ENCODE measurements around the gene S100P. TPM values are rescaled to one million over a fixed set of nuclear protein-coding genes. Genes with fewer than 3 reads are reported as not detected.
"Not testable (repeated sequence)": the region's sequence is repeated elsewhere in the genome, so short reads cannot be mapped to it uniquely, and the experiment has no call there.

Gene S100P
- total RNA-seq, 1 donor from 2014 or later = 0.07 TPM

GRCh38 chr4:6721121-6721520, 27.4 kb downstream of the S100P start:
- DNase-seq (ENCODE audit: low read depth, low spot score) = no peak

DNA sequence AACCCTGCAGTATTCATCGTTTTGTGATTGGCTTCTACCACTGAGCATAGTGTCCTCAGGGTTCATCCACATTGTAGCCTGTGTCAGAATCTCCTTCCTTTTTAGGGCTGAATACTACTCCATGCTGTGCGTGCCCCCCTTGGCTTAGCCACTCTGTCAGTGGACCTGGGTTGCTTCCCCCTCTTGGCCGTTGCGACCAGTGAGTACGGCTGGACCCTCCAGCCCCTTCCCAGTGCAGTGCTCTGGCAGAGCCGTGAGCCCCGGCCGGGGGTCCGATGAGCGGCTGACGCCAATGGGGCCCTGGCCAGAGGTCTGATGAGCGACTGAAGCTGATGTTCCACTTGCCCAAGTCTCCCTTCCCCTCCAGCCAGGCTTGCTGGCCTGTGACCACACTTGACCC, 29.2 kb downstream of the S100P start:
- no peak for DNase-seq (ENCODE audit: low read depth, low spot score)

DNA sequence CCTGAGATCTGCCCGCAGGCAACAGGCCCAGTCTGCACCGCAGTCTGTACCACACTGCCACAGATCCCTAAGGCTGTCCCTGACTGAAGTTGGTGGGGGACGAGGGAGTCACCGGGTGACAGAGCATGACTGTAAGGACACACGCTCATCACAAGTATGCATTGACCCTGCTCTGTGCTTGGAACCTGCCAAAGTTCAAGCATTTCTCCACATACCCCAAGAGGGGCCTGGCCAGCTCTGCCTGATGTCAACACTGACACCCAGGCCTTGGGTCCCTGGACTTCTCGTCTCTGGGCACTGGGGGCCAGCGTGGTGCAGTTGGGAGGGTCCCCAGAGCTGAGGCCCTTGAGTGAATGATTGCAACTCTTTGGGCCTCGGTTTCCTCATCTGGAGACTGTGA, 30.2 kb downstream of the S100P start:
- no peak for DNase-seq (ENCODE audit: low read depth, low spot score)

- no peak for DNase-seq (ENCODE audit: low read depth, low spot score)
Observed at GRCh38 chr4:6724421-6725111, 30.9 kb downstream of the S100P start.

DNA sequence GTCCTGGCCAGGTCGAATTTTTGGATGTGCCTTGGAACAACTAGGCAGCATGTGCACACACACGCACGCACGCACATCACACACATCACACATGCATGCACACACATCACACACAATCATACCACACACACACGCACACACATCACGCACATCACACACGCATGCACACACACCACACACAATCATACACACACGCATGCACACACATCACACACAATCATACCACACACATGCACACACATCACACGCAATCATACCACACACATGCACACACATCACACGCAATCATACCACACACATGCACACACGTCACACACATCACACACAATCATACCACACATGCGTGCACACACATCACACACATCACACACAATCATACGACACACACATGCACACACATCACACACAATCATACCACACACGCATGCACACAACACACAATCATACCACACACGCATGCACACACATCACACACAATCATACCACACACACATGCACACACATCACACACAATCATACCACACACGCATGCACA, 31.8 kb downstream of the S100P start:
- DNase-seq (ENCODE audit: low read depth, low spot score) = not testable (repeated sequence)

GRCh38 chr4:6727081-6727942, 33.6 kb downstream of the S100P start:
- DNase-seq (ENCODE audit: low read depth, low spot score) = no peak

DNA sequence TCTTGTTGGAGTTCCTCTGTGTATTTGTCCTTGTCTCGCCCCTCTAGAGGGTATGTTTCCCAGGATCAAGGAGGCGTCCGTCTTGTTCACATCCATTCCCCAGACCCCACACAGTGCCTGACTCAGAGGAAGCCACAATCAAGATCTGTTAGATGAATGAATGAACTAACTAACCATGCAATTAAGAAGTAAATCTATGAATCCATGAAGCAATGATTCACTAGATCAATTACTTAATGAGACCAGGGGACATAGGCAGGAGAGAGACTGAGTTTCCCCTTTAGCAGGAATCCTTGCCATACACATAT, 34.2 kb downstream of the S100P start:
- DNase-seq (ENCODE audit: low read depth, low spot score) = no peak

- no peak for DNase-seq (ENCODE audit: low read depth, low spot score)
Observed at GRCh38 chr4:6728320-6729029, 34.8 kb downstream of the S100P start.

DNA sequence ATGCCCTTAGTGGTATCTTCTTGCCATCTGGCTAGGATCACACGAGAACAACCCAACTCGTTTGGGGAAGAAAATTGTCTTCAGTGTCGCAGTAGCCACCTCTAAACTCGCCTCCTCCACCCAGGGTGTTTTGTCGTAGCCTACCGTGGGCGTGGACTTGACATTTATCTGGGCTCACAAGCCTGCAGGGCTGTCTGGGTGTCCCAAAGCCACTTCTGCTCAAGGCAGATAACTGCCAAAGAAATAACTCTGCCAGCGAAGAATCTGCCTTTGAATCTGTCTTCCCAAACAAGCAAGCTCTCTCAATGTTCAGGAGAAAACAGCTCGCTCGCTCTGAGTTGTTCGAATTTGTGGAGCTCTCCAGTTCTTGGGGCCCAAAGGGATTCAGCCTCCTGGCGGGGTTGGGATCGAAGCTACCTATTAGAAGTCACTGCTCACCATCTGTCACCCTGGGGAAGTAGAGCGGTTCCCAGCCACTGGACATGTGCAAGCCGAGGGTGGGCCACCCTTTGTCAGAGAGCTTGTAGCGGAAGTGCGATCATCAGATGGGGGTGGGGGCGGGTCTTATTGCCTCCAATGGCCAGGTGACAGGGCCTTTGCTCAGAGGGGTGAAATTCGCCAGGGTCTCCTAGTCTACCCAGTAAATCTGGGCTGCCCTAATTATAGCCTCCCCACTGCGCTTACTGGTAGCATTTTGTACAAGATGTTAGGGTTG, 37.1 kb downstream of the S100P start:
- DNase-seq (ENCODE audit: low read depth, low spot score) = no peak

DNA sequence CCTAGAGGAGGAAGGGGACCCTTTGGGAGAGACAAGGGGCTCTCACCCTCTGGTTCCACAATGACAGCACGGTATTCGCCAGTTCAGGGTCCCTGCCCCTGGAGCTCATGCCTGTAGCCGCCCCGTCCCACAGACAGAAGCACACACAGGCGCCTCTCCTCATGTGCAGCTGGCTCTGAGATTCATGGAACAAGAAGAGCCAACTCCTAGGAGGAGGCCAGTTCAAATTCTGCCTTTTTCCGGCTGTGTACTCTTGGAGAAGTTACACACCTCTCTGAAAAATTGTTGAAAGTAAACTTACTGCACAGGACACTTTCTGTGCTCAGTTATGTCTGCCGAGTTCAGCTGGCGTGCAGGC, 37.6 kb downstream of the S100P start:
- DNase-seq (ENCODE audit: low read depth, low spot score) = no peak

DNA sequence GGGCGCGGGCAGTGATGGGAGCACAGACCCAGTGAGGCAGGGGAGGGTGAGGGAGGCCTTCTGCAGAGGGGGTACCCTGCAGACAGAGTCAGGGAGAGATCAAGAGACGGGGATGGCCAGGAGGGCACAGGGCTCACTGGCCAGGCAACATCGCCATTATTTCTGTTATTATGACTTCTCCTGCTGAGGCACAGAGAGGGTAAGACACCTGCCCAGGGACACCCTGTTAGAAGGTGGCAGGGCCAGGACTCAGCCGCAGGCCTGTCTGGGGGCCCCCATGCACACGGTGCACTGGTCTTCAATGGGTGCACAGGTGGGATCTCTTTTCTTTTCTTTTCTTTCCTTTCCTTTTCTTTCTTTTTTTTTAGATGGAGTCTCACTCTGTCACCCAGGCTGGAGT, 38.1 kb downstream of the S100P start:
- DNase-seq (ENCODE audit: low read depth, low spot score) = no peak

DNA sequence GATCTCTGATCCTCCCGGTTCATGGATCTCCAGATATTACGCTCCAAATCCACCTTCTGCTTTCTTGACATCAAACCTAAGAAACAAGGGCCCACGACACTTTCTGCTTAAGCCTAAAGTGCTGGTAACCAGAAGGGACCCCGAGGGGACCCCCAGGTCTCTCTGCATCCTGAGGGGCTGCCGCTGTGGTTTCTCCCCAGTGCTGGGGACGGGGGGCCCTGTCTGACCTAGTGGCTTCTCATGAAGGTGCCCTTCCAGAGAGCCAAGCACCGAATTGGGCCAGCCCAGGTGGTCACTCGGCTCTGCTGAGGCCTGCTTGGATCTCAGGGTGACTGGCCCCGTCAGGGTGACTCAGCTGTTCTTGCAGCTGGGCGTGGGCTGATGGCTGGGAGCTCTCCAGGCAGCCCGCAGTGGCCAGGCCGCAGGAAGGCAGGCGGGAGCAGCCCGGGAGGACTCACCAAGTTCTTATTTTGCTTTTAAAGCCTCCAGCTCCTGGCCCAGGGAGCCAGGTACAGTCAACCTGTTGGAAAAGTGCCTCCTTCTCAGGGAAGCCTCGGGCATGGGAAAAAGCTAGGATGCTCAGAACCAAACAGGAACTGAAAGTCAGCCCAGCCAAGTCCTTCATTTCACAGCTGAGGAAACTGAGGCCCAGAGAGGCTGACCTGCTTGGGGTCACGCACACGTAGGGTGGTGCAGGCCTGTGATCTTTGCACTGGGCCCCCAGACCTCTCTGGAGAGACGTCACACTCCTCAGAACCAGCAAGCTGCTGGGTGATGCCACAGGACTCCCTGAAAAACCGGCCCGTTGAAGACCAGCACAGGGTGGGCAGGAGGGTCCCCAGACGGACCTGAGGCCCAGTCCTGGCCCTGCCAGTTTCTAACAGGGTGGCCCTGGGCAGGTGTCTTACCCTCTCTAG, 39.0 kb downstream of the S100P start:
- peak; percentile 29 for DNase-seq (ENCODE audit: low read depth, low spot score)

DNA sequence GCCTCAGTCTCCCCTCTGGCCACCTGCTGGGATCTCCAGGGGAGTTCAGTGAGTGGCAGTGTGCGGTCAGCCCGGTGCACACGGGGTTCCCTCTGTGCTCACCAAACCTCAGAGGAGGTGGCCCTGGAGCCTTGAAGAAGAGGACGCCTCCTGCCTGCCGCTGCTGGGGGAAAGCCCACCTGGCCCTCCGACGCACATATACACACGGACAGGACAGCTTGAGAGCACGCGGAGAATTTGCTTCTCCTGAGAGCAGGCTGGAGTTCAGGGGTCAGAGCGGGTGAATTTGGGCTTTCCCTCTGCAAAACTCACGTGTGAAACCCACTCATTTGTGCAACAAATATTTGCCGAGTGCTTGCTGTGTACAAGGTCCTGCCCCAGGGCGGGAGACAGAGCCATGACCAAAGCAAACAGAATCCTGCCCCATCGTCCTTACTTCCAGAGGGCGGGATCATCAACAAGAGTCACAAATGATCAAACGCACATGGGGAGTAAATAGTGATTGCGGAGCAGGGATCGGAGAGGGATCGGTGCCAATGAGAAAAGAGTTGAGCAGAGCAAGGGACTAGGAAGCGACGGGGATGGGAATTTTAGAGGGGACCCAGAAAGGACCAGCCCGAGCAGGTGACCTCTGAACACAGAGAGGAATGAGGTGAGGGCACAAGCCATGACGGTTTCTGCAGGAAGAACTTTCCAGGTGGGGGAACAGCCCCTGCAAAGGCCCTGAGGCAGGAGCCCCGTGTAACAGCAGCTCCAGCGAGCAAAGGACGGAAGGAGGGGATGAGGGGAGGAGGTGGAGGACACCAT, 39.9 kb downstream of the S100P start:
- DNase-seq (ENCODE audit: low read depth, low spot score) = no peak

DNA sequence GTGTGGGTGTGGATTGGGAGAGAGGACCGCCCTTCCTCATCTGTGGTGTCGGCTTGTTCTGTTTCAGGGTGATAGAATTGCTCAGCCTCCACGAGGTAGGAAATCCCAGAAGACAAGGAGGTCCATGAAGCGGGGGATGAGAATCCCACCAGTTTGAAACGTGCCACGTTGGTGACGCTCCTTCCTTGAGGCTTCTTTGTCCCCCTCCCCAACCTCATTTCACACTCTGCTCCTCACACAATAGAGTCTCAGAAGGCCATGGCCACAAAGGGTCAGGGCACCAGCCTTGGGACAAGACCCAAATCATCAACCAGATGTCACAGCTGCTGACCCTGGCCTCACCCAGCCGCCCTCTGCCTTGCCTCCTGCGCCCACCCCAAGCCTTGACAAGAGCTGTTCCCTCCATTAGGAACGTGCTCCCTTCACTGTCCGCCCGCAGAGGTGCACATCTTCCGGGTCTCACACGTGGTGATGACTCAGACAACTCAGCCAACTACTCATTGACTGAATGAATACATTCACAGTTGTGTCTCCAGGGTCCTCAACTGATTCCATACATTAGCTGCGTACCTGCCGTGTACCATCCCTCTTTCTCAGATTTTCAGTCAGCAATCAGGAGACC, 40.6 kb downstream of the S100P start:
- no peak for DNase-seq (ENCODE audit: low read depth, low spot score)

DNA sequence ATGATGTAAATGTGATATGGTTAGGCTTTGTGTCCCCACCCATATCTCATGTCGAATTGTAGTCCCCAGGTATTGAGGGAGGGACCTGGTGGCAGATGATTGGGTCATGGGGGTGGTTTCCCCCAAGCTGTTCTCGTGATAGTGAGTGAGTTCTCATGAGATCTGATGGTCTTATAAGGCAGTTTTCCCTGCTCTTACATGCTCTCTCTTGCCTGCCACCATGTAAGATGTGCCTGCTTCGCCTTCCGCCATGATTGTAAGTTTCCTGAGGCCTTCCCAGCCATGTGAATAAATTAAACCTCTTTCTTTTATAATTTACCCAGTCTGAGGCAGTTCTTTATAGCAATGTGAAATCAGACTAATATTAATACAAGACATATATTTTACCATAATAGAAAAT, 46.2 kb downstream of the S100P start:
- no peak for DNase-seq (ENCODE audit: low read depth, low spot score)

- no peak for DNase-seq (ENCODE audit: low read depth, low spot score)
Observed at GRCh38 chr4:6740347-6740746, 46.7 kb downstream of the S100P start.

DNA sequence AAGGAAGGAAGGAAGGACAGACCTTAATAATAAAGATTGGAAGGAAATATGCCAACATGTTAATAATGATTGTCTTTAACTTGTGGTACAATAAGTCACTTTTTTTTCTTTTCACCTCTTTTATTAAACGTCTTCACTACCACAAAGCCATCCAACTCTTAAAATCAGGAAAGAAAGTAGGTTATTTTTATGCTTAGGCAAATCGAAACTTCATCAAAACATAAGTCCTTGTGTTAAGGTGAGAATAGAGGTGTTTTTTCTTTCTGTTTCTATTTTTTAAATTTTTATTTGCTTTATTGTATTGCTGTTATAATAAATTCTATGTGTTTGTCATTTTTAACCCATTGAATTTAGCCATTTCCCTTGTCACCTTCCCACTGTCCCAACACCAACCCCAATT, 48.8 kb downstream of the S100P start:
- DNase-seq (ENCODE audit: low read depth, low spot score) = no peak

DNA sequence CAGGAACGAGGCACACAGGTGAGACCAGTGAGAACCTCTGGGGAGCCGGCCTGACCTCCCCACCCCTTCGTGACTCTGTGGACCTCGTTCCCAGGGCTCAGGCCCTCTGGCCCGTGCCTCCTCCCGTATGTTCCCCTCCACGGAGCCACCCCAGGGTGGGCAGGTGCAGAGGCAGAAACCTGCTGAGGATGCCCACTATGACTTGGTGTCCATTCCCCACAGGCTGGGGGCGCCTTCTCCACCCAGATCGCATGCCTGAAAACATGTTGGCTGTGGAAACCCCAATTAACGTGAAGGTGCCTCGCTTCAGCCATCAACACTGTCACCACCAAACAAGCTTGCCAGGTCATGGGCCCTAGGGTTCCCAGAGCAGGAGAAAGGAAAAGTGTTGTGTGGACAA, 49.3 kb downstream of the S100P start:
- no peak for DNase-seq (ENCODE audit: low read depth, low spot score)
